H9 (cell line): ENCODE results near the gene SCRN2. TPM values are rescaled to one million over a fixed set of nuclear protein-coding genes. Genes with fewer than 3 reads are reported as not detected.

Experiments
- DNase-seq: peaks from one replicate; pipeline ENCODE4 v3.0.0-alpha.2; 2017
- H2AFZ ChIP-seq: one replicate; pipeline ENCODE4 v1.6.1; 2013; ENCODE audit warnings: mild to moderate bottlenecking, low read length, control low read depth, moderate library complexity
- H2AK5ac ChIP-seq: 2 replicates; pipeline ENCODE4 v1.6.1; 2013; ENCODE audit warnings: low read length, control low read depth, mixed read lengths; ENCODE audit not compliant: insufficient read length
- H2BK120ac ChIP-seq: one replicate; pipeline ENCODE4 v1.6.1; 2013; ENCODE audit warnings: low read depth, mild to moderate bottlenecking, low read length, control low read depth, inconsistent platforms; ENCODE audit not compliant: poor library complexity, severe bottlenecking
- H2BK12ac ChIP-seq: 2 replicates; pipeline ENCODE4 v1.6.1; 2013; ENCODE audit warnings: low read length, control low read depth, mixed read lengths, low read depth; ENCODE audit not compliant: insufficient read length
- H2BK15ac ChIP-seq: 2 replicates; pipeline ENCODE4 v1.6.1; 2013; ENCODE audit warnings: low read depth, low read length, control low read depth
- H2BK20ac ChIP-seq: one replicate; pipeline ENCODE4 v1.6.1; 2013; ENCODE audit warnings: low read depth, mild to moderate bottlenecking, low read length, control low read depth, inconsistent platforms; ENCODE audit not compliant: poor library complexity, severe bottlenecking
- H2BK5ac ChIP-seq: 2 replicates; pipeline ENCODE4 v1.6.1; 2013; ENCODE audit warnings: low read length, control low read depth, mixed read lengths; ENCODE audit not compliant: insufficient read length
- H3K14ac ChIP-seq: 2 replicates; pipeline ENCODE4 v1.6.1; 2013; ENCODE audit warnings: low read length, control low read depth; ENCODE audit not compliant: insufficient read depth
- H3K18ac ChIP-seq: 2 replicates; pipeline ENCODE4 v1.6.1; 2013; ENCODE audit warnings: low read depth, mild to moderate bottlenecking, mixed read lengths, low read length, control low read depth; ENCODE audit not compliant: insufficient read length
- H3K23ac ChIP-seq: 2 replicates; pipeline ENCODE4 v1.6.1; 2013; ENCODE audit warnings: low read length, control low read depth, mixed read lengths, low read depth; ENCODE audit not compliant: insufficient read length
- H3K23me2 ChIP-seq: 2 replicates; pipeline ENCODE4 v1.6.1; 2013; ENCODE audit warnings: low read depth, mild to moderate bottlenecking, mixed read lengths, low read length, control low read depth; ENCODE audit not compliant: insufficient read length, poor library complexity, severe bottlenecking
- H3K27ac ChIP-seq: 2 replicates; pipeline ENCODE4 v1.5.1; 2013; ENCODE audit warnings: low read length, control low read depth, mixed read lengths, low read depth; ENCODE audit not compliant: insufficient read length
- H3K27me3 ChIP-seq: 2 replicates; pipeline ENCODE4 v1.6.1; 2013; ENCODE audit warnings: low read length, control low read depth, inconsistent platforms; ENCODE audit not compliant: insufficient read depth
- H3K4ac ChIP-seq: 2 replicates; pipeline ENCODE4 v1.6.1; 2013; ENCODE audit warnings: low read depth, mild to moderate bottlenecking, control low read depth, inconsistent platforms, low read length, moderate library complexity
- H3K4me1 ChIP-seq: 2 replicates; pipeline ENCODE4 v1.6.1; 2013; ENCODE audit warnings: low read length, control low read depth, inconsistent platforms; ENCODE audit not compliant: insufficient read depth
- H3K4me2 ChIP-seq: 2 replicates; pipeline ENCODE4 v1.6.1; 2013; ENCODE audit warnings: low read length, control low read depth, mixed read lengths; ENCODE audit not compliant: insufficient read length, insufficient read depth
- H3K56ac ChIP-seq: 2 replicates; pipeline ENCODE4 v1.6.1; 2013; ENCODE audit warnings: low read depth, mild to moderate bottlenecking, mixed read lengths, low read length, control low read depth; ENCODE audit not compliant: insufficient read length
- H3K79me1 ChIP-seq: 2 replicates; pipeline ENCODE4 v1.6.1; 2013; ENCODE audit warnings: low read depth, mild to moderate bottlenecking, moderate library complexity, low read length, control low read depth, inconsistent platforms; ENCODE audit not compliant: insufficient read depth, poor library complexity, severe bottlenecking
- H3K79me2 ChIP-seq: 2 replicates; pipeline ENCODE4 v1.6.1; 2013; ENCODE audit warnings: low read length, control low read depth, inconsistent platforms; ENCODE audit not compliant: insufficient read depth
- H3K9ac ChIP-seq: 2 replicates; pipeline ENCODE4 v1.6.1; 2013; ENCODE audit warnings: low read length, control low read depth, mixed read lengths; ENCODE audit not compliant: insufficient read length; ENCODE audit errors: extremely low read depth
- H3K9me3 ChIP-seq: one replicate; pipeline ENCODE4 v1.6.1; 2013; ENCODE audit warnings: low read depth, low read length, inconsistent platforms; ENCODE audit not compliant: control insufficient read depth
- H3T11ph ChIP-seq: one replicate; pipeline ENCODE4 v1.6.1; 2013; ENCODE audit warnings: mild to moderate bottlenecking, low read length, control low read depth, inconsistent platforms
- H4K20me1 ChIP-seq: one replicate; pipeline ENCODE4 v1.6.1; 2013; ENCODE audit not compliant: control insufficient read depth, insufficient read length, insufficient read depth
- H4K5ac ChIP-seq: 2 replicates; pipeline ENCODE4 v1.6.1; 2013; ENCODE audit warnings: low read depth, mild to moderate bottlenecking, mixed read lengths, low read length, control low read depth; ENCODE audit not compliant: insufficient read length
- H4K8ac ChIP-seq: replicated peaks from 2 replicates; pipeline ENCODE4 v1.6.1; 2013; ENCODE audit warnings: low read length, control low read depth, mixed read lengths, low read depth; ENCODE audit not compliant: insufficient read length
- H4K91ac ChIP-seq: 2 replicates; pipeline ENCODE4 v1.6.1; 2013; ENCODE audit warnings: low read depth, mild to moderate bottlenecking, moderate library complexity, mixed read lengths, low read length, control low read depth; ENCODE audit not compliant: insufficient read length
- H3K27ac Mint-ChIP-seq, 3 experiments: 2 replicates in 2 of 3; 3 replicates in 1 of 3; pipeline ENCODE4 v1.8.0; 2020 to 2021; ENCODE audit warnings: mixed read lengths in 3 of 3, mild to moderate bottlenecking in 1 of 3, moderate library complexity in 1 of 3
- H3K27me3 Mint-ChIP-seq: 2 replicates; pipeline ENCODE4 v1.8.0; 2021; ENCODE audit warnings: low read depth, mild to moderate bottlenecking, moderate library complexity, mixed read lengths
- H3K36me3 Mint-ChIP-seq, 3 experiments: 2 replicates in 2 of 3; 3 replicates in 1 of 3; pipeline ENCODE4 v1.8.0; 2020 to 2021; ENCODE audit warnings: low read depth in 3 of 3, mixed read lengths in 3 of 3; ENCODE audit not compliant: insufficient read depth in 1 of 3
- H3K4me1 Mint-ChIP-seq, 2 experiments: 2 replicates each; pipeline ENCODE4 v1.8.0; 2020; ENCODE audit warnings: mixed read lengths in 2 of 2
- H3K4me3 Mint-ChIP-seq, 2 experiments: 2 replicates in 1 of 2; 3 replicates in 1 of 2; pipeline ENCODE4 v1.8.0; 2020 to 2021; ENCODE audit warnings: mild to moderate bottlenecking in 2 of 2, mixed read lengths in 2 of 2, moderate library complexity in 1 of 2
- H3K9me3 Mint-ChIP-seq, 2 experiments: 2 replicates in 1 of 2; 3 replicates in 1 of 2; pipeline ENCODE4 v1.8.0; 2020; ENCODE audit warnings: mild to moderate bottlenecking in 2 of 2, mixed read lengths in 2 of 2, moderate library complexity in 1 of 2
- CTCF ChIP-seq: fragments of 200-600 bp; sonication (generic); conservative IDR thresholded peaks from 3 replicates; pipeline ENCODE4 v1.8.0; 2021; ENCODE audit warnings: antibody characterized with exemption, mild to moderate bottlenecking
- WGBS: extraction: QIAGEN DNeasy Blood & Tissue Kit; methylation state at CpG from one replicate; pipeline ENCODE4 v1.1.7; 2013; ENCODE audit warnings: missing lambda C conversion rate, low lambda C conversion rate, mixed read lengths; ENCODE audit not compliant: insufficient read length; ENCODE audit errors: extremely low coverage; 5-methylcytosine and 5-hydroxymethylcytosine counted together
- total RNA-seq: library from RNA; stranded (reverse); gene quantifications from 2 replicates; pipeline ENCODE4 v1.2.1, GENCODE V29; 2021

SCRN2 gene
- total RNA-seq, 1 experiment from 2014 or later: 34.0 TPM

GRCh38 chr17:47872019-47872650, 31.1 kb upstream of the SCRN2 start:
- Mint-ChIP-seq H3K9me3 (no peaks in the 10 kb centered on the region; a peak in 1 of 5 replicates), H3K27ac (no peak overlapping the region), H3K4me1 (peaks cover 48 to 56% of the 10 kb centered on the region in 2 experiments), H3K27me3 (peaks cover 83% of the 10 kb centered on the region), H3K36me3 (no peaks in the 10 kb centered on the region), H3K4me3 (peak overlapping the region; percentile 56 to 76)
- Histone ChIP-seq H4K5ac (no peak overlapping the region), H2BK15ac (no peak overlapping the region), H4K91ac (no peak overlapping the region), H2BK12ac (no peak overlapping the region), H3K23me2 (peaks cover 11% of the 10 kb centered on the region), H4K20me1 (no peaks in the 10 kb centered on the region), H3K4me2 (peak overlapping the region; percentile 56), H2AK5ac (no peak overlapping the region), H3K18ac (no peak overlapping the region), H3K4ac (no peak overlapping the region), H2AFZ (no peak overlapping the region), H3K9ac (no peak overlapping the region), H2BK20ac (no peak overlapping the region), H2BK5ac (no peak overlapping the region), H3K79me1 (no peaks in the 10 kb centered on the region), H3K27me3 (peaks cover 7% of the 10 kb centered on the region; the same call in 1 of the 2 replicates), H3K27ac (no peak overlapping the region), H3T11ph (no peak overlapping the region), H3K14ac (no peak overlapping the region), H3K4me1 (peaks cover 7% of the 10 kb centered on the region; the same call in 1 of the 2 replicates), H3K56ac (no peak overlapping the region), H4K8ac (no peak overlapping the region), H3K79me2 (no peaks in the 10 kb centered on the region), H3K9me3 (no peaks in the 10 kb centered on the region), H2BK120ac (no peak overlapping the region), H3K23ac (no peak overlapping the region)
- no peak for TF ChIP-seq CTCF
- DNase-seq: peak; percentile 64
- no CpG with 5 or more reads among the region's 29 CpGs for WGBS
